ENCODE results near the gene VWC2L.
A peak's percentile ranks its signal among the peaks of the same experiment; 100 is the strongest.

VWC2L gene

GRCh38 chr2:214410918-214411554 lies at the start of gene VWC2L:
VWC2L (plus strand) TSS chr2:214411054; CDS start chr2:214414194, 3,140 bp downstream.
- peak; percentile 62 for DNase-seq

- no peak for DNase-seq
Observed at GRCh38 chr2:214361116-214361515, 49.7 kb upstream of the VWC2L start.

- DNase-seq, result no peak
Observed at GRCh38 chr2:214365549-214365948, 45.3 kb upstream of the VWC2L start.

- no peak for DNase-seq
Observed at GRCh38 chr2:214367171-214367570, 43.7 kb upstream of the VWC2L start.

GRCh38 chr2:214376618-214377285 lies 34.1 kb upstream of the VWC2L start:
- no peak for DNase-seq

- no peak for DNase-seq
Observed at GRCh38 chr2:214377286-214377624, 33.6 kb upstream of the VWC2L start.

- DNase-seq, result no peak
Observed at GRCh38 chr2:214378455-214379103, 32.3 kb upstream of the VWC2L start.

GRCh38 chr2:214379227-214379626 lies 31.6 kb upstream of the VWC2L start:
- no peak for DNase-seq

- DNase-seq, result no peak
Observed at GRCh38 chr2:214380681-214381080, 30.2 kb upstream of the VWC2L start.

- no peak for DNase-seq
Observed at GRCh38 chr2:214382229-214382628, 28.6 kb upstream of the VWC2L start.

GRCh38 chr2:214386720-214387119 lies 24.1 kb upstream of the VWC2L start:
- DNase-seq, result no peak

GRCh38 chr2:214389334-214389733 lies 21.5 kb upstream of the VWC2L start:
- no peak for DNase-seq

GRCh38 chr2:214393796-214394195 lies 17.1 kb upstream of the VWC2L start:
- no peak for DNase-seq

- no peak for DNase-seq
Observed at GRCh38 chr2:214395040-214395439, 15.8 kb upstream of the VWC2L start.

GRCh38 chr2:214401580-214401979 lies 9.3 kb upstream of the VWC2L start:
- DNase-seq, result no peak

- peak; percentile 31 for DNase-seq
Observed at GRCh38 chr2:214410128-214410775, 602 bp upstream of the VWC2L start.

GRCh38 chr2:214412679-214413078 lies 1.8 kb downstream of the VWC2L start:
- no peak for DNase-seq

- no peak for DNase-seq
Observed at GRCh38 chr2:214436470-214436869, 25.6 kb downstream of the VWC2L start.

GRCh38 chr2:214450118-214450894 lies 39.5 kb downstream of the VWC2L start:
- DNase-seq, result no peak

GRCh38 chr2:214451516-214452275 lies 40.8 kb downstream of the VWC2L start:
- DNase-seq, result no peak

GRCh38 chr2:214465363-214466146 lies 54.7 kb downstream of the VWC2L start:
- DNase-seq, result no peak

Data from NCI-H2227 treated with DMSO at 0.1 percent for 48 hours (cell line).